ENCODE results near the gene PGAP3.
"Not testable (repeated sequence)": the region's sequence is repeated elsewhere in the genome, so short reads cannot be mapped to it uniquely, and the experiment has no call there.

PGAP3 gene

DNA sequence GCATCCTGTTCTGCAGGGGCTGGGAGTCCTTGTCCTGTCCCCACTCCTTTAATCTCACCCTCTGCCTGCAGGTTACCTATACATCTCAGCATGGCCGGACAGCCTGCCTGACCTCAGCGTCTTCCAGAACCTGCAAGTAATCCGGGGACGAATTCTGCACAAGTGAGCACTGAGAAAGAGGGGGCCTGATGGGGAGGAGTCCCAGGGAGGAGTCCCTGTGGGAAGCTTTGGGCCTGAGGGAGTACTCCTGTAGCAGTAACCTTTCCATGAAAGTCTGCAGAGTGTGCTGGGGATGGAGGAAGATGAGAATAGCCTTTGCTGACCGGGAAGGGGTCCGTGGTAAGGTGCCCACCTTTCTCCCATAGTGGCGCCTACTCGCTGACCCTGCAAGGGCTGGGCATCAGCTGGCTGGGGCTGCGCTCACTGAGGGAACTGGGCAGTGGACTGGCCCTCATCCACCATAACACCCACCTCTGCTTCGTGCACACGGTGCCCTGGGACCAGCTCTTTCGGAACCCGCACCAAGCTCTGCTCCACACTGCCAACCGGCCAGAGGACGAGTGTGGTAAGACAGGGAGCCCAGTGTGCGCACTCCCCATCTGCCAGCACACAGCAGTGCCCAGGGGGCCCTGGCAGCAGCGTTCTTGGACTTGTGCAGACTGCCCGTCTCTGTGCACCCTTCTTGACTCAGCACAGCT, 27.7 kb upstream of the PGAP3 start:
- DNase-seq (ENCODE audit: low read depth), result no peak

DNA sequence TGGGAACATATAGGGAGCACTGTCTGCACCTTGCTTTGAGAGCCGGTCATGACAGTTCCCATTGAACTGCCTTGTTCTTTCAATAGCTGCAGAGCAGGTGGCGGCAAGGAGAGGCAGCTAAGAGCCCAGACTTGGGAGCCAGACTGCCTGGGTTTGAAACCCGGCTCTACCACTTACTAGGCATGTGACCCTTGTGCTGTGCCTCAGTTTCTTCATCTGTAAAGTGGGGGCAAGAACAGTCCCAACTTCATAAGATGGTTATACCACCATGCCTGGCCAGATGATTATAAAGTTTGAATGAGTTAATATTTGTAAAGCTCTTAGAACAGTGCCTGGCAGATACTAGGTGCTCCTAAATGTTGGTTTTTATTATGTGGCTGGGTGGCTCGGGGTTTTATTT, 26.4 kb upstream of the PGAP3 start:
- DNase-seq (ENCODE audit: low read depth), result no peak

DNA sequence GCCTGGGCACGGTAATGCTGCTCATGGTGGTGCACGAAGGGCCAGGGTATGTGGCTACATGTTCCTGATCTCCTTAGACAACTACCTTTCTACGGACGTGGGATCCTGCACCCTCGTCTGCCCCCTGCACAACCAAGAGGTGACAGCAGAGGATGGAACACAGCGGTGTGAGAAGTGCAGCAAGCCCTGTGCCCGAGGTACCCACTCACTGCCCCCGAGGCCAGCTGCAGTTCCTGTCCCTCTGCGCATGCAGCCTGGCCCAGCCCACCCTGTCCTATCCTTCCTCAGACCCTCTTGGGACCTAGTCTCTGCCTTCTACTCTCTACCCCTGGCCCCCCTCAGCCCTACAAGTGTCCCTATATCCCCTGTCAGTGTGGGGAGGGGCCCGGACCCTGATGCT, 24.0 kb upstream of the PGAP3 start:
- no peak for DNase-seq (ENCODE audit: low read depth)

DNA sequence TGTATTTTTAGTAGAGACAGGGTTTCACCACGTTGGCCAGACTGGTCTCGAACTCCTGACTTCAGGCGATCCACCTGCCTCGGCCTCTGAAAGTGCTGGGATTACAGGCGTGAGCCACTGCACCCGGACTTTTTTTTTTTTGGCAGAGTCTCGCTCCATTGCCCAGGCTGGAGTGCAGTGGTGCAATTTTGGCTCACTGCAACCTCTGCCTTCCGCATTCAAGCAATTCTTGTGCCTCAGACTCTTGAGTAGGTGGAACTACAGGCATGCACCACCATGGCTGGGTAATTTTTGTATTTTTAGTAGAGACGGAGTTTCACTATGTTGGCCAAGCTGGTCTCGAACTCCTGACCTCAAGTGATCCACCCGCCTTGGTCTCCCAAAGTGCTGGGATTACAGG, 23.2 kb upstream of the PGAP3 start:
- not testable (repeated sequence) for DNase-seq (ENCODE audit: low read depth)

DNA sequence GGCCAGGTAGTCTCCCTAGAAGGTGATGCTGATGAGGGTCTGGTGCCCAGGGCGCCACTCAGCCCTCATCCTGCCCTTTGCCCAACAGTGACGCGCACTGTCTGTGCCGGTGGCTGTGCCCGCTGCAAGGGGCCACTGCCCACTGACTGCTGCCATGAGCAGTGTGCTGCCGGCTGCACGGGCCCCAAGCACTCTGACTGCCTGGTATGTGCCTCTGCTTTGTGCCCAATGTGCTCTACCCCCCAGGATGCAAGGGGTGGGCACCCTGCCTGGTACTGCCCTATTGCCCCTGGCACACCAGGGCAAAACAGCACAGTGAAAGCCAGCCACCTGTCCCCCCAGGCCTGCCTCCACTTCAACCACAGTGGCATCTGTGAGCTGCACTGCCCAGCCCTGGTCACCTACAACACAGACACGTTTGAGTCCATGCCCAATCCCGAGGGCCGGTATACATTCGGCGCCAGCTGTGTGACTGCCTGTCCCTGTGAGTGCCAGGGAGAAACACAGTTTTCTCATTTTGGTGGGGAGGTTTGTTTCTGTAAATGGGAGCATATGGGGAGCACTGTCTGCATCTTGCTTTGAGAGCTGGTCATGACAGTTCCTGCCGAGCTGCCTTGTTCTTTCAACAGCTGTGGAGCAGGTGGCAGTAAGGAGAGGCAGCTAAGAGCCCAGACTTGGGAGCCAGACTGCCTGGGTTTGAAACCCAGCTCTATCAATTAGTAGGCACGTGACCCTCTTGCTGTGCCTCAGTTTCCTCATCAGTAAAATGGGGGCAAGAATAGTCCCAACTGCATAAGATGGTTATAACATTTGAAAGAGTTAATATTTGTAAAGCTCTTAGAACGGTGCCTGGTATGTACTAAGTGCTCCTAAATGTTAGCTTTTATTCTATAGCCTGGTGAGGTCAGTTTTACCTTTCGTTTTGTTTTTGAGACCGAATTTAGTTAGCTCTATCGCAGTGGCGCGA, 22.4 kb upstream of the PGAP3 start:
- no peak for DNase-seq (ENCODE audit: low read depth)

DNA sequence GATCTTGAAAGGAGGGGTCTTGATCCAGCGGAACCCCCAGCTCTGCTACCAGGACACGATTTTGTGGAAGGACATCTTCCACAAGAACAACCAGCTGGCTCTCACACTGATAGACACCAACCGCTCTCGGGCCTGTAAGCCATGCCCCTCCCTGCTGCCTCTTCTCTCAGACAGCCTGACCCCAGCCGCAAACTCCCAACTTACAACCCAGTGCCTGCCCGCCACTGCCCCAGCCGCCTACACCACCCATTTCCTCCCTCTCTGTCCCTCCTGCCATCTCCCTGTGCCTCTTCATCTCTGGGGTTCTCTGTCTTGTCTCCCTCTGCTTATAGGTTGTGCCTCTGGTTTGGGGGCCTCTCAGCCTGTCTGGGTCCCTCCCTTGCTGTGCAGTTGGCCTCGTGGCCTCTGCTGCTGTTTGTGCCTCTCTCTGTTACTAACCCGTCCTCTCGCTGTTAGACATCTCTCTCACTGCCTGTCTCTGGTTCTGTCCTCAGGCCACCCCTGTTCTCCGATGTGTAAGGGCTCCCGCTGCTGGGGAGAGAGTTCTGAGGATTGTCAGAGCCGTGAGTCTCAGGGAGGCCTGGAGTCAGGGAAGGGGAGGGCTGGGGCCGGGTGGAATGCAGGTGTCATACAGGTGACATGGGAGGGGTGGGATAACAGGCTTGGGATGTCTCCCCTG, 21.6 kb upstream of the PGAP3 start:
- DNase-seq (ENCODE audit: low read depth), result no peak

DNA sequence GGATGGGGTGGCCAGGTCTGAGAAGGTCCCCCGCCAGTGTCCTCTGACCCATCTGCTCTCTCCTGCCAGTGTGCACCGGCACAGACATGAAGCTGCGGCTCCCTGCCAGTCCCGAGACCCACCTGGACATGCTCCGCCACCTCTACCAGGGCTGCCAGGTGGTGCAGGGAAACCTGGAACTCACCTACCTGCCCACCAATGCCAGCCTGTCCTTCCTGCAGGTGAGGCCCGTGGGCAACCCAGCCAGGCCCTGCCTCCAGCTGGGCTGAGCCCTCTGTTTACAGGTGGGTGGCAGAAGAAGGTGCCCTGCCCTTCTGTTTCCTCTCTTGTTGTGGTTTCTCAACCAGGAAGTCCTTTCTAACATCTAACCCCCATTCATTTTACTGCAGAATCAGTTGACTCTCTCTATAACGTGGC, 19.1 kb upstream of the PGAP3 start:
- no peak for DNase-seq (ENCODE audit: low read depth)

DNA sequence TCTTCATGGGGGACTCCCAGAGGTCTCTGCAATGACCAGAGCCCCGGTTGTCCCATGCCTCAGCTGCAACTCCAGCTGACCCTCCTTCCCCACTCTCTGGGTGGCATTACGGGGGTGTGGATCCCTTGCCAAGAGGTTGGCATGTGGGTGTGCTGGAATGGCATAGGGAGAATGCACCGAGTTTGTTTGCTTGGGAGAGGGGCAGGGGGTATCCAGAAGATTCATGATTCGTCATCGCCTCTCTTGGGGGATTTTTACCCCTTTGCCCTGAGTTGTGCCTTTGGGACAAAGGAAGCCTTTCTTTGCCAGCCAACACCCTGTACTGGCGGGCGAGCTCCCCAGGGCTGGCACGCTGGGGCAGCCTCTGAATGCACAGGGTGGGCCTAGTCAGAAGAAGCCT, 18.5 kb upstream of the PGAP3 start:
- DNase-seq (ENCODE audit: low read depth), result no peak

DNA sequence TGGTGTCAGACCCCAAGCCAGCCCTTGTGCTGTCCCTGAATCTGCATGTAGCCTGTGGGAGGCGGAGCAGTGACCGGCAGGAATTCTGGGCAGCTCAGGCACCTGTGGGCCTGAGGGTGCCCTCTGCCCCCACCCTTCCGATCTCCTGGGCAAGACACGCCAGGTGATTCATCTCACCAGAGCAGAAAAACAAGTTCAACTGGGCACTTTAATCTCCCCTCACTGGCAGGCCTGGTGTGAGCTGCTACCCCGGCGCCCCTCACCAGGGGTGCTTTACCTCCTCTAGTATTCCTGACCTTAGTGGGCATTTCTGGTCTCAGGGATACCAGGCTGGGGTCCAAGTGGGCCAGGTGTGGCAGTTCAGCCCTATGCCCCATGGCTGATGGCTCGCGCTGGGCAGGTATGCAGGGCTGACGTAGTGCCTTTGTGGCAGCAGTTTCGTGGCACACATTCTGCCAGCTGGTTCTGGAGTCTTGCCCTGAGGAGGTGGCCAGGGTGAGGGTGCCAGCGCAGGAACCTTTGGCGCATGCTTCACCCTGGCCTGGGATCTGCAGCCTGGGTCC, 18.0 kb upstream of the PGAP3 start:
- no peak for DNase-seq (ENCODE audit: low read depth)

DNA sequence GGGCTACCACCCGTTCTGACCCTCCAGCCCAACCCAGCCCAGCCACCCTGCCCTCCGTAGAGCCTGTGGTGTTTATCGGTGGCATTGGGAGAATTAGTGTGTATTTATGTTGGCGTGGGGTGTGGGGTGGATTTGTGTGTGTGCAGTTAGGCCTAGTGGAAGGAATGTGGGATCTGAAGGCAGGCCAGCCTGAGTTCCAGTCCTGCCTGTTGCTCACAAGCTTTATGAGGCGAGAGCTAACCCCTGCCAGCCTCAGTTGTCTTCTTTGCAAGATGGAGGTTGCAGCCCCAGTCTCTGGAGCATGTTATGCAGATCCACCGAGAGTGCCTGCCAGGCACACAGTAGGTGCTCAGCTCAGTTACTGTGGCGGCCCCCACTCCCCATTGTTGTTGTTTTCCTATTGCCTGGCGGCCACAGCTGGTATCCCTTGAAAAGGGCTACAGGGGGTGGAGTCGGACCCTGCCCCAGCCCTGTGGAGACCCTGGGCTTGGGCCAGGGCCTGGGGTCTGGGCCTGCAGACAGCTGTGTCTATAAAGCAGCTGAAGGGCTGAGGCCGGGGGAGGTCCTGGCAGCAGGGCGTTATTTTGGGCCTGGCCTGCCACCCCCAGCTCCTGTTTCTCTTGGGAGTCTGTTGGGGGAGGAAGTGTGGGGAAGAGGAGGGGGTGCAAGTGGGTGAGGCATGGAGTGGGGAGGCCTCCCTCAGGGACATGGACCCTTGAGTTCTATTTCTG, 17.1 kb upstream of the PGAP3 start:
- no peak for DNase-seq (ENCODE audit: low read depth)

DNA sequence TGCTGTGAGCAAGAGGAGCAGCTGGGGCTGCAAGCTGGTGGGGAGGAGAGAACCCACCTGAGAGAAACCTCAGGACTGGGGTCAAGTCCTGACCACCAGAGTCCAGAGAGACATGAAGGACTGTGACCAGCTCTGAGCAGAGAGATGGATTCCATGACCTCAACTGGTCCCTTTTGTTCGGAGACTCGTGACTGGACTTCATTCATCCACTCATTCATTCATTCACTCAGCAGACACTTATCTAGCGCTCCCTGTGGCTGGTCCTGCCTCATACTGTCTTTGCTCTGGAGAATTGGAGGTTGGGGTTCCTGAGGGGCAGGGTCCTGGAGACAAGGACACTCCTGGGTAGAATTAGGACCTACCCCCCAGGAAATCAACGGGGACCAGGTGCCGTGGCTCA, 16.1 kb upstream of the PGAP3 start:
- DNase-seq (ENCODE audit: low read depth), result no peak

DNA sequence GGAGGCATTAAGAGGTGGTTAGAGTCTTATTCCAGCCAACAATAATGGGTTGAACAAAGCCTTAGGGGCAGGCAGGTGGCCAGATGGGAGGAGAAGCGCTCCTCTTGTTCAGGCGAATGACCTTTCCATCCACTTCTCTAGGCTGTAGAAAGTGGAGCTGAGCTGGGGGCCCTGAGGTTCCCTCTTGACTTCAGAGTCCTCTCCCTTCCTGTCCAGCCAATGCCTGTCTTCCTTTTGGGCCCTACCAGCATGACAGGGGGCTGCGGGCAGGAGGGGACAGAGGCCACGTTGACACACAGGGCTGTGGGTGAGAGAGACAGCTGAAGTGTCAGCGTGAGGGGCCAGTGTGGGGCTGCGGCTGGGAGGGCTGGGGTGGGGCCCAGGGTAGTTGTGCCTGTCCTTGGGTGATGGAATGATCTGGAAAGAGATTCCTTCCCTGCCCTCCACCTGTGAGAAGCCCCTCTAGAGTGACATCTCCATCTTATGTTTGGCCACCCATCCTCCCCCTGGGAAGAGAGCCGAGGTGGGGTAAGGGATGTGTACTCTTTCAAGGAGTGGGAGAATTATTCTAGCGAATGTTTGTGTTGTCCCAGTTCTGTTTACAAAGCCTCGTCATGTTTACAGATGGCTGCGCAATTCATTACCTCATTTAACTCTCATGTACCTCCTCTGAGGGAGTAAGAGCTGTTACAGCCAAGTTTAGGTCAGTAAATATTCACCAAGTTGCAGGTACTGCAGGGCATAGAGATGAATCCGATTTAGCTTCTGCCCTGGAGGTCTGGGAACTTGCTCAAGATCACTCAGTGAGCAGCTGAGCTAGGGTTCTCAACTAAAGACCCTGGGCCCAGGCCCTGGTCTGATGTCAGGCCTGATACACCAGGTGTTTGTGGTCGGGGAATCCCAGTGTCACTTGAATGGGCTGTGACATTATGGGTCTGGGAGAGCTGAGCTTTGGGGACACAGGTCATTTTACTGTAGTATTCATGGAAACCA, 15.3 kb upstream of the PGAP3 start:
- no peak for DNase-seq (ENCODE audit: low read depth)

DNA sequence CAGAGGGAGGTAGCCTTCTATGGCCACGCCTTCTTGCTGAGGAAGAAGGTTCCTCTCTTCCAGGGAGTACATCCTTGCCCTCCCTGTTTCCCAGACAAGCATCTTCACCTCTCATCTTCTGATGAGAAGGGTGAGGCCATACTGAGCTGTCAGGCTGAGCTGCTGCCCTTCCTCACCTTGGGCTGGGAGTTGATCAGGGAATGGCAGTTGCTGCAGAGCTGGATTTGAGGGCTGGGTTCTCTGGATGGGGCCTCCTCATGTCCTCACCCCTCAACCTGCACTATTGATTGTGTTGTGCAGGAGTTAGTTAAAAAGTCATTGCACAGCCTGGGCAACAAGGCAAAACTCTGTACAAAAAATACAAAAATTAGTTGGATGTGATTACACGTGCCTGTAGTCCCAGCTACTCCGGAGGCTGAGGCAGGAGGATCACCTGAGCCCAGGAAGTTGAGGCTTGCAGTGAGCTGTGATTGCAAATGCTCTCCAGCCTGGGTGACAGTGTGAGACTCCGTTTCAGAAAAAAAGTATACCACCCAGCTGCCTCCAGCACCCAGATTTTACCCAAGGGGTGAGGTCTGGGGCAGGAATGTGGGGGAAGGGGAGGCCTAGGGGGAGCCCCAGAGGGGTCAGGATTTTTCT, 14.0 kb upstream of the PGAP3 start:
- no peak for DNase-seq (ENCODE audit: low read depth)

DNA sequence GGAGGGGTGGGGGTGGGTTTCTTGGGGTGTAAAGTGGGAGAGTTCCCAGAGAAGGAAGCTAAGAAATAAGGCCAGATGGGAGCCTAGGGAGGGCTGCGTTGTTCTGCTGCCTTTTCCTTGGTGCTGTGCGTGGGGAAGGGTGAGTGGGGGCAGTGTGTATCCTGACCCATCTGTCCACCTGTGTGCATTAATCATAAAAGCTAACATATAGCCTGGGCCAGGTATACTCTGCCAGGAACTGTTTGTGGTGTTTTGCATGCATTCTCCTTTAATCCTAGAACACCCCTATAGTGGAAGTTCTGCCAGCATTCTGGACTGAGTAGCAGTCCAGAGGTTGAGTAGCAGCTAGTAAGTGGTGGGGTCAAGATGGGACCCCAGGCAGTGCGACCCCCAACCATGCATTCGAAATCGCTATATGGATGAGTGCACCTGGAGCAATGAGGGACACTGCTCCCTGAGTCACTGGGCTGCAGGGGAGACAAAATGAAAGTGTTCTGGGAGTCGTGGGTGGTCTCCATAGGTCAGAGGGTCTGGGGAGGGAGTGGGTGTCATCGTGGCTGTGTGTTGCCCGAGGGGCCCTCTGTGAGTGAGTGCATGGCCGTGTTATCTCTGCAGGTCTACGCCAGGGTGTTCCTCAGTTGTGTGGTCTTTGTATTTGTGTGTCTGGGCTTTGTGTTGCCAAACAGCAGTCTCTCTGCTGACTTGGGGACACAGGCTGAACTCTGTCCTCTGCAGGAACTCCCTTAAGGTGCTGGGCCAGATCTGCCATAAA, 13.3 kb upstream of the PGAP3 start:
- no peak for DNase-seq (ENCODE audit: low read depth)

DNA sequence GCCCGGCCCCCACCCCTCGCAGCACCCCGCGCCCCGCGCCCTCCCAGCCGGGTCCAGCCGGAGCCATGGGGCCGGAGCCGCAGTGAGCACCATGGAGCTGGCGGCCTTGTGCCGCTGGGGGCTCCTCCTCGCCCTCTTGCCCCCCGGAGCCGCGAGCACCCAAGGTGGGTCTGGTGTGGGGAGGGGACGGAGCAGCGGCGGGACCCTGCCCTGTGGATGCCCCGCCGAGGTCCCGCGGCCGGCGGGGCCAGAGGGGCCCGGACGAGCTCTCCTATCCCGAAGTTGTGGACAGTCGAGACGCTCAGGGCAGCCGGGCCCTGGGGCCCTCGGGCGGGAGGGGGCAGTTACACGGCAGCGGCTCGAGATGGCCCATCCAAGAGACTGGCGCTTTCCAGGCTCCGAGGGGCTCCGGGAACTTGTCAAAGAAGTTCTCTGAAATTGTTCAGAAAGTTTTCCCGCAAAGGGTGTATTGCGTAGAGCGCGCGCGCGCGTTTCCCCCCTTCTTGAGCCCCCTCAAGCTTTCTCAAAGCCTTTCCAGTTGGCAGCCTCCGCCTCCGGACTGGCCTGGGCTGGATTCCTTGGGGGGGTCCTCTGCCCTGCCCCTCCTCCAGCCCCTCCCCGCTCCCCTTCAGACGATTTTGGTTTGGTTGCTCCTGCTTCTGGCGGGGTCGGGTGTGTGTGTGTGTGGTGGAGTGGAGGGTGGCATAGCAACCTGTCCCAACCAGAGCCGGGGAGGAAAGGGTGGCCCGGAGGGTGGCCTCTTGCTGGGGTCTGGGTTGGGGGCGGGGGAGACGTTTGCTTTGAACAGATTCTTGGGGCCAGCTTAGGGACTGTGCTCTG, 12.5 kb upstream of the PGAP3 start:
- no peak for DNase-seq (ENCODE audit: low read depth)

DNA sequence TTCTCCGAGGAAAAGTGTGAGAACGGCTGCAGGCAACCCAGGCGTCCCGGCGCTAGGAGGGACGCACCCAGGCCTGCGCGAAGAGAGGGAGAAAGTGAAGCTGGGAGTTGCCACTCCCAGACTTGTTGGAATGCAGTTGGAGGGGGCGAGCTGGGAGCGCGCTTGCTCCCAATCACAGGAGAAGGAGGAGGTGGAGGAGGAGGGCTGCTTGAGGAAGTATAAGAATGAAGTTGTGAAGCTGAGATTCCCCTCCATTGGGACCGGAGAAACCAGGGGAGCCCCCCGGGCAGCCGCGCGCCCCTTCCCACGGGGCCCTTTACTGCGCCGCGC, 11.9 kb upstream of the PGAP3 start, which contains the start of gene ERBB2:
ERBB2 (plus strand) TSS at position 247 of the 330 bp plus-strand sequence. CDS start 175 bp downstream, outside the sequence.
- DNase-seq (ENCODE audit: low read depth), result no peak

DNA sequence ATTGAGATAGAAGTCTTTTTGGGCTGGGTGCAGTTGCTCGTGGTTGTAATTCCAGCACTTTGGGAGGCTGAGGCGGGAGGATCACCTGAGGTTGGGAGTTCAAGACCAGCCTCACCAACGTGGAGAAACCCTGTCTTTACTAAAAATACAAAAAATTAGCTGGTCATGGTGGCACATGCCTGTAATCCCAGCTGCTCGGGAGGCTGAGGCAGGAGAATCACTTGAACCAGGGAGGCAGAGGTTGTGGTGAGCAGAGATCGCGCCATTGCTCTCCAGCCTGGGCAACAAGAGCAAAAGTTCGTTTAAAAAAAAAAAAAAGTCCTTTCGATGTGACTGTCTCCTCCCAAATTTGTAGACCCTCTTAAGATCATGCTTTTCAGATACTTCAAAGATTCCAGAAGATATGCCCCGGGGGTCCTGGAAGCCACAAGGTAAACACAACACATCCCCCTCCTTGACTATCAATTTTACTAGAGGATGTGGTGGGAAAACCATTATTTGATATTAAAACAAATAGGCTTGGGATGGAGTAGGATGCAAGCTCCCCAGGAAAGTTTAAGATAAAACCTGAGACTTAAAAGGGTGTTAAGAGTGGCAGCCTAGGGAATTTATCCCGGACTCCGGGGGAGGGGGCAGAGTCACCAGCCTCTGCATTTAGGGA, 11.4 kb upstream of the PGAP3 start:
- DNase-seq (ENCODE audit: low read depth), result not testable (repeated sequence)

DNA sequence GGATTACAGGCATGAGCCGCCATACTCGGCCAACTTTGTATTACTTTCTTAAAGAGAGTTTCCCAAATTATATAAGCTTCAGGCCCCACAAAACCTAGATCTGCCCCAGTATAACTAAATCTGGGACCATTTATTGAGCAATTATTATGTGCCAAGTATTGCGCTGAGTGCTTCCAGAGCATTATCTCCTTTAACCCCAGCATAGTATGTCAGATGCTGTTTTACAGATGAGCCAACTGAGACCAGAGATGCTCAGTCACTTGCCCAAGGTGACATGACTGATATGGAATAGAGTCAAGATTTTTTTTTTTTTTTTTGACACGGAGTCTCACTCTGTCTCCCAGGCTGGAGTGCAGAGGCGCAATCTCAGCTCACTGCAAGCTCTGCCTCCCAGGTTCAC, 10.1 kb upstream of the PGAP3 start:
- no peak for DNase-seq (ENCODE audit: low read depth)
